ENCODE results near the gene EML6. TPM values are rescaled to one million over a fixed set of nuclear protein-coding genes. Genes with fewer than 3 reads are reported as not detected.

Gene EML6
- total and polyA plus RNA-seq, 4 donors: 0.94 to 5.1 (median 2.0) TPM

DNA sequence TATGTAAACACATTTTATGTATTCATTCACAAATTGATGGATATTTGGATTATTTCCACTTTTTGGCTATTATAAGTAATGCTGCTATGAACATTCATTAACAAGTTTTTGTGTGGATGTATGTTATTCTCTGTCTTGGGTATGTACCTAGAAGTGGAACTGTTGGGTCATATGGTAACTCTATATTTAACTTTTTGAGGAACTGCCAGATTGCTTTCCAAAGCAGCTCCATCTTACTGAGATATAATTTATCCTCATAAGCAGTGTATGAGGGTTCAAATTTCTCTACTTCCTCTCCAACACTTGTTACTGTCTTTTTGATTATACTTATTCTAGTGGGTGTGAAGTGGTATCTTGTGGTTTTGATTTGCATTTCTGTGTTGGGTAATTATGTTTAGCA is 7.1 kb upstream of the EML6 start:
- no peak overlapping the region for H3K9ac ChIP-seq (ENCODE audit: insufficient read depth in 1 of 2, low read length in 2 of 2)
- no peak overlapping the region for H3K27ac ChIP-seq (ENCODE audit: low read depth in 1 of 2, low read length in 1 of 2)
- no peak for ATAC-seq (ENCODE audit: insufficient read depth, low FRiP score)
- no peaks in the 10 kb centered on the region for H3K9me3 ChIP-seq (ENCODE audit: control insufficient read depth in 4 of 4, insufficient read depth in 3 of 4, low read length in 3 of 4)
- no peaks in the 10 kb centered on the region for H3K4me1 ChIP-seq (ENCODE audit: control insufficient read depth in 5 of 5, insufficient read depth in 5 of 5, low read length in 5 of 5)
- H3K4me3 ChIP-seq: no peak overlapping the region
- no peak for DNase-seq
- no peaks in the 10 kb centered on the region for H3K36me3 ChIP-seq (ENCODE audit: control insufficient read depth in 4 of 4, insufficient read depth in 4 of 4, low read length in 4 of 4)
- TF ChIP-seq, protein P1, sequence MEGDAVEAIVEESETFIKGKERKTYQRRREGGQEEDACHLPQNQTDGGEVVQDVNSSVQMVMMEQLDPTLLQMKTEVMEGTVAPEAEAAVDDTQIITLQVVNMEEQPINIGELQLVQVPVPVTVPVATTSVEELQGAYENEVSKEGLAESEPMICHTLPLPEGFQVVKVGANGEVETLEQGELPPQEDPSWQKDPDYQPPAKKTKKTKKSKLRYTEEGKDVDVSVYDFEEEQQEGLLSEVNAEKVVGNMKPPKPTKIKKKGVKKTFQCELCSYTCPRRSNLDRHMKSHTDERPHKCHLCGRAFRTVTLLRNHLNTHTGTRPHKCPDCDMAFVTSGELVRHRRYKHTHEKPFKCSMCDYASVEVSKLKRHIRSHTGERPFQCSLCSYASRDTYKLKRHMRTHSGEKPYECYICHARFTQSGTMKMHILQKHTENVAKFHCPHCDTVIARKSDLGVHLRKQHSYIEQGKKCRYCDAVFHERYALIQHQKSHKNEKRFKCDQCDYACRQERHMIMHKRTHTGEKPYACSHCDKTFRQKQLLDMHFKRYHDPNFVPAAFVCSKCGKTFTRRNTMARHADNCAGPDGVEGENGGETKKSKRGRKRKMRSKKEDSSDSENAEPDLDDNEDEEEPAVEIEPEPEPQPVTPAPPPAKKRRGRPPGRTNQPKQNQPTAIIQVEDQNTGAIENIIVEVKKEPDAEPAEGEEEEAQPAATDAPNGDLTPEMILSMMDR (IDR thresholded peaks at IDR 0.05; ENCODE audit: control extremely low read depth, extremely low read depth): no peak
- peaks cover 0 to 4% (median 4%) of the 10 kb centered on the region in 3 donors for H3K27me3 ChIP-seq (ENCODE audit: control insufficient read depth in 3 of 3, insufficient read depth in 3 of 3, low read length in 2 of 3)

DNA sequence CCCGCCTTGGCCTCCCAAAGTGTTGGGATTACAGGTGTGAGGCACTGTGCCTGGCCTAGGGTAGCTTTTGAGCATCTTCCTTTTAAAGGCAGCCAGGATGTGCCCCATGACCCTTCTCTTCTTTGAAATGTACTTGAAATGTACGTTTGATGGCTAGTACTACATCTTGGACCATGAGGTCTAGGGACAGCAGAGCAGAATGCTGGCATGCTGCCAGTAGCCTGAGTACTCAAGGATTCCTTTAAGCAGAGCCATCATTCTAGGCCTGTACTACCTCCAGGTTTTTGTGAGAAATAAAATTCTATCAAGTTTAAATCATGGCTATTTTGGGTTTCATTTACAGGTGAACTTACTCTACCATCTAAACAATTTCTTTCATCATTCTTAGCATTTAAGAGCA is 2.9 kb upstream of the EML6 start:
- TF ChIP-seq, protein P1 (IDR thresholded peaks at IDR 0.05; ENCODE audit: control extremely low read depth, extremely low read depth): no peak

DNA sequence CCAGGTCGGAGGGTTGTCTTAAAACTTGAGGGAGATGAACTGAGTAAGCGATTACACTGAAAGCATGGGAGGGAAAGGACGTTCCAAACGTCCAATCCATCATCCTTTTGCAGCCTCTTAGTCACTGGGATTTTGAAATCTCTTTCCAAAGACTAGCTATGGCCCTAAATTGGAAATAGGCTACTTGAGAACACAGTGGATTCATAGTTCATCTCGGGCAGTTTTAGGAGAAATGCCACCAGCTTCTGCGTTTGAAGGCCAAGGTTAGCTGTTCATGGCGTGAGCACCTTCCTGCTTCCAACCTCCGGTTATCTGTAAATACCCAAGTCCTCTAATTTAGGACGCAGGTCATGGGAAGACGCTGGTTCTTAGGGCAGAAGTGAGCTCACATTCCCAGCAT is 821 bp upstream of the EML6 start:
- 13 to 14% methylated on average over 10 of the region's 10 CpGs for WGBS, 2 donors
- no peak for ATAC-seq (ENCODE audit: insufficient read depth, low FRiP score)
- no peaks in the 10 kb centered on the region for H3K9me3 ChIP-seq (ENCODE audit: control insufficient read depth in 4 of 4, insufficient read depth in 3 of 4, low read length in 3 of 4)
- H3K4me1 ChIP-seq (ENCODE audit: control insufficient read depth in 5 of 5, insufficient read depth in 5 of 5, low read length in 5 of 5): peaks cover 0 to 16% (median 0%) of the 10 kb centered on the region in 5 donors
- peak overlapping the region in 1 of 2 donors; percentile 55 for H3K27ac ChIP-seq (ENCODE audit: low read depth in 1 of 2, low read length in 1 of 2)
- TF ChIP-seq, protein P1 (IDR thresholded peaks at IDR 0.05; ENCODE audit: control extremely low read depth, extremely low read depth): no peak
- H3K4me3 ChIP-seq: no peak overlapping the region
- no peak for DNase-seq
- peaks cover 0 to 41% (median 28%) of the 10 kb centered on the region in 3 donors for H3K27me3 ChIP-seq (ENCODE audit: control insufficient read depth in 3 of 3, insufficient read depth in 3 of 3, low read length in 2 of 3)
- peak overlapping the region in 1 of 2 donors; percentile 59 for H3K9ac ChIP-seq (ENCODE audit: insufficient read depth in 1 of 2, low read length in 2 of 2)
- no peaks in the 10 kb centered on the region for H3K36me3 ChIP-seq (ENCODE audit: control insufficient read depth in 4 of 4, insufficient read depth in 4 of 4, low read length in 4 of 4)

More for the DNA sequence above, 2.9 kb upstream of the EML6 start:
- Histone ChIP-seq H3K27me3 (ENCODE audit: control insufficient read depth in 3 of 3, insufficient read depth in 3 of 3, low read length in 2 of 3) (peaks cover 0 to 20% (median 13%) of the 10 kb centered on the region in 3 donors), H3K9ac (ENCODE audit: insufficient read depth in 1 of 2, low read length in 2 of 2) (no peak overlapping the region), H3K36me3 (ENCODE audit: control insufficient read depth in 4 of 4, insufficient read depth in 4 of 4, low read length in 4 of 4) (no peaks in the 10 kb centered on the region), H3K27ac (ENCODE audit: low read depth in 1 of 2, low read length in 1 of 2) (no peak overlapping the region), H3K4me3 (no peak overlapping the region), H3K4me1 (ENCODE audit: control insufficient read depth in 5 of 5, insufficient read depth in 5 of 5, low read length in 5 of 5) (peaks cover 0 to 16% (median 0%) of the 10 kb centered on the region in 5 donors), H3K9me3 (ENCODE audit: control insufficient read depth in 4 of 4, insufficient read depth in 3 of 4, low read length in 3 of 4) (no peaks in the 10 kb centered on the region)
- ATAC-seq (ENCODE audit: insufficient read depth, low FRiP score) (no peak), DNase-seq (no peak)
- WGBS, 2 donors: 71 to 75% methylated on average over 2 of the region's 2 CpGs

DNA sequence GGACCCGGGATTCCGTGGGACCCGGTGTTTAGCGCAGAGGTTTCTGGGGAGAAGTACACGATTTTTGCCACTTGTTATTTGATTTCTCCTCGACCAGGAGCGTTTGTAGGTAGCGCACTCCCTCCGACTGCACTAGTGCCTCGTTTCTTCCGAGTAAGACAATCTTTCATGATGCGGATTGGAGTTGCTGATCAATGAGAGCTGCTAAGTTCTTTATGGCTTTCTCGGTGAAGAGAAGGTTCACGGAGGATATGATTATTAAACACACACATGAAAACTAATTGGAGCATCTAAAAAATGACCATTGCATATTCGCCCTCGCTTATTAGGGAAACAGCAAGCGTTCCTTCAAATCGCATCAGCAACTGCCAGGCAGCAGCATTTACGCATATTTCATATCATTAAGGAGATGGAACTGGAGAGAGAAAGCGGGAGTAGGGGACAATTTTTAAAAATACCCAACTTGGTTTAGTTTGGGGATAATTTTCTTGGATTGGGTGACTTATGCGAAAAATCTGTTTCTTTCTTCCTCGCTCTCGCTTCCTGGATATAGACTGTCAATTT is 616 bp downstream of the EML6 start:
- no peaks in the 10 kb centered on the region for H3K9me3 ChIP-seq (ENCODE audit: control insufficient read depth in 4 of 4, insufficient read depth in 3 of 4, low read length in 3 of 4)
- no peaks in the 10 kb centered on the region for H3K36me3 ChIP-seq (ENCODE audit: control insufficient read depth in 4 of 4, insufficient read depth in 4 of 4, low read length in 4 of 4)
- WGBS, 2 donors: 1% methylated on average over 23 of the region's 23 CpGs
- H3K4me3 ChIP-seq: peak overlapping the region; percentile 70
- TF ChIP-seq, protein P1 (IDR thresholded peaks at IDR 0.05; ENCODE audit: control extremely low read depth, extremely low read depth): no peak
- no peak overlapping the region for H3K27ac ChIP-seq (ENCODE audit: low read depth in 1 of 2, low read length in 1 of 2)
- ATAC-seq (ENCODE audit: insufficient read depth, low FRiP score) (no peak), DNase-seq (peak in 2 of 3 donors; percentile 11 to 37)
- peaks cover 0 to 55% (median 43%) of the 10 kb centered on the region in 3 donors for H3K27me3 ChIP-seq (ENCODE audit: control insufficient read depth in 3 of 3, insufficient read depth in 3 of 3, low read length in 2 of 3)
- peaks cover 0 to 16% (median 0%) of the 10 kb centered on the region in 5 donors for H3K4me1 ChIP-seq (ENCODE audit: control insufficient read depth in 5 of 5, insufficient read depth in 5 of 5, low read length in 5 of 5)
- no peak overlapping the region for H3K9ac ChIP-seq (ENCODE audit: insufficient read depth in 1 of 2, low read length in 2 of 2)
